ENCODE data around the gene ATRIP. TPM values are rescaled to one million over a fixed set of nuclear protein-coding genes. Genes with fewer than 3 reads are reported as not detected.

ATRIP gene
- total and polyA plus RNA-seq, 10 of the 15 experiments (the other 5 are each of a cell fraction or from before 2014, with no cell fraction given): 1.4 to 16.0 (median 10.1) TPM

GRCh38 chr3:48410205-48411040, 36.1 kb upstream of the ATRIP start:
- H3K4me3 ChIP-seq: no peak overlapping the region
- DNase-seq (ENCODE audit: low read depth, low spot score) (no peak), ATAC-seq (no peak), FAIRE-seq (no peak)
- no peak overlapping the region for H2AFZ ChIP-seq (ENCODE audit: control insufficient read depth, low read depth, low read length)
- SMC1A ChIA-PET (ENCODE audit: uncharacterized antibody, unreplicated experiment): no interaction called here
- intact Hi-C loops (cut with micrococcal nuclease; ENCODE audit: unreplicated experiment): no loop called here
- RAD21 ChIA-PET (ENCODE audit: unreplicated experiment): interaction anchor here (1.0 kb wide), 1 partner anchor 10 kb away, joined by 3 read pairs; no protein-coding TSS in a partner anchor
- no peak overlapping the region for H3K4me2 ChIP-seq (ENCODE audit: control insufficient read depth, insufficient read depth)
- H3K9me3 ChIP-seq (replicated peaks; ENCODE audit: control insufficient read depth, insufficient read depth, low read length): no peaks in the 10 kb centered on the region
- POLR2A ChIA-PET: no interaction called here
- no peaks in the 10 kb centered on the region for H3K27me3 ChIP-seq (replicated peaks in 1 of 2; ENCODE audit: control insufficient read depth in 2 of 2, insufficient read depth in 2 of 2, low read length in 1 of 2)
- no peaks in the 10 kb centered on the region for H3K79me2 ChIP-seq (ENCODE audit: control insufficient read depth, insufficient read depth, low read length)
- no TSS peak for BruUV-seq (replicated peaks)
- WGBS (ENCODE audit: insufficient coverage, insufficient replicate concordance, low lambda C conversion rate, missing lambda C conversion rate): 24% methylated on average over 16 of the region's 16 CpGs
- H3K4me1 ChIP-seq (ENCODE audit: control insufficient read depth, insufficient read depth, low read length): no peaks in the 10 kb centered on the region
- H3K9ac ChIP-seq (ENCODE audit: control insufficient read depth, insufficient read depth, low read length): no peak overlapping the region
- in situ Hi-C loops (cut with MboI): no loop called here
- H3K27ac ChIP-seq (ENCODE audit: control insufficient read depth, insufficient read depth): no peak overlapping the region
- H4K20me1 ChIP-seq (ENCODE audit: control insufficient read depth, insufficient read depth): no peaks in the 10 kb centered on the region
- CTCF ChIA-PET: interaction anchor here (22.0 kb wide), 1 partner anchor 26 kb away, joined by 757 read pairs; the partner anchor contains the start of genes CCDC51 and TMA7
- H3K36me3 ChIP-seq (ENCODE audit: control insufficient read depth in 2 of 2, insufficient read depth in 2 of 2, low read length in 1 of 2): no peaks in the 10 kb centered on the region
- TF ChIP-seq USF1 (IDR thresholded peaks at IDR 0.05; ENCODE audit: borderline replicate concordance, extremely low read length, insufficient read depth, low read depth, low read length): no peak
- no peak for TF ChIP-seq ZSCAN29 (IDR thresholded peaks at IDR 0.05)
- TF ChIP-seq GATAD2B (conservative IDR thresholded peaks at IDR 0.05; ENCODE audit: low read depth): no peak
- no peak for TF ChIP-seq CBX3 (IDR thresholded peaks at IDR 0.05; ENCODE audit: borderline replicate concordance, low read depth)
- TF ChIP-seq CREB1 (IDR thresholded peaks at IDR 0.05; ENCODE audit: low read depth): no peak
- no peak for TF ChIP-seq ZBTB4 (CRISPR knock-in tag; IDR thresholded peaks at IDR 0.05)
- TF ChIP-seq ASH2L (IDR thresholded peaks at IDR 0.05; ENCODE audit: borderline replicate concordance, low read depth): no peak
- no peak for TF ChIP-seq IKZF1 (conservative IDR thresholded peaks at IDR 0.05)
- TF ChIP-seq CEBPZ (IDR thresholded peaks at IDR 0.05; ENCODE audit: low read depth, low read length): no peak

All from GM12878 (cell line).